Keratinocyte (primary cell): ENCODE measurements around the gene CCNY. TPM values are rescaled to one million over a fixed set of nuclear protein-coding genes. Genes with fewer than 3 reads are reported as not detected.

ENCODE experiments used
- DNase-seq: peaks from one replicate; pipeline ENCODE4 v3.0.0-alpha.2; 2011; ENCODE audit warnings: low read depth, missing footprints, low spot score
- FAIRE-seq: peaks from 2 replicates; lab custom pipeline; 2011; peaks lifted over from hg19 to GRCh38; lab: Jason Lieb, UNC
- H2AFZ ChIP-seq: 2 replicates; pipeline ENCODE4 v1.6.0; 2012; ENCODE audit warnings: low read length, control low read depth, inconsistent platforms; ENCODE audit not compliant: control insufficient read depth
- H3K27ac ChIP-seq: 2 replicates; pipeline ENCODE4 v1.5.1; 2011; ENCODE audit warnings: low read length; ENCODE audit not compliant: control insufficient read depth, insufficient read depth
- H3K27me3 ChIP-seq: 3 replicates; pipeline ENCODE4 v1.6.0; 2011; ENCODE audit warnings: low read length; ENCODE audit not compliant: control insufficient read depth, insufficient read depth; ENCODE audit errors: extremely low read depth
- H3K36me3 ChIP-seq, 2 experiments: 2 replicates in 1 of 2; 3 replicates in 1 of 2; pipeline ENCODE4 v1.5.1; 2011; ENCODE audit warnings: low read length in 2 of 2, mild to moderate bottlenecking in 1 of 2; ENCODE audit not compliant: control insufficient read depth in 2 of 2, insufficient read depth in 2 of 2; ENCODE audit errors: extremely low read depth in 1 of 2
- H3K4me1 ChIP-seq: 3 replicates; pipeline ENCODE4 v1.5.1; 2011; ENCODE audit warnings: low read length; ENCODE audit not compliant: control insufficient read depth, insufficient read depth; ENCODE audit errors: extremely low read depth
- H3K4me2 ChIP-seq: 3 replicates; pipeline ENCODE4 v1.6.0; 2011; ENCODE audit warnings: low read depth, low read length; ENCODE audit not compliant: control insufficient read depth, insufficient read depth; ENCODE audit errors: extremely low read depth
- H3K4me3 ChIP-seq, 3 experiments: fragments of 200-600 bp in 1 of 3; sonication (generic) in 1 of 3; 2 replicates in 2 of 3; 3 replicates in 1 of 3; pipeline ENCODE4 v1.5.1; 2011 to 2016; ENCODE audit warnings: low read length in 3 of 3, mild to moderate bottlenecking in 3 of 3, control low read depth in 2 of 3, inconsistent platforms in 1 of 3, low read depth in 1 of 3, mixed read lengths in 1 of 3, mixed run types in 1 of 3, moderate library complexity in 1 of 3; ENCODE audit not compliant: control insufficient read depth in 2 of 3, insufficient read depth in 2 of 3; ENCODE audit errors: extremely low read depth in 1 of 3
- H3K79me2 ChIP-seq: 2 replicates; pipeline ENCODE4 v1.6.0; 2012; ENCODE audit warnings: low read length; ENCODE audit not compliant: control insufficient read depth, insufficient read depth
- H3K9ac ChIP-seq: 3 replicates; pipeline ENCODE4 v1.6.0; 2011; ENCODE audit warnings: low read length; ENCODE audit not compliant: control insufficient read depth, insufficient read depth; ENCODE audit errors: extremely low read depth
- H3K9me1 ChIP-seq: 3 replicates; pipeline ENCODE4 v1.6.0; 2011; ENCODE audit warnings: low read length; ENCODE audit not compliant: control insufficient read depth, insufficient read depth; ENCODE audit errors: extremely low read depth
- H3K9me3 ChIP-seq: 2 replicates; pipeline ENCODE4 v1.5.1; 2012; ENCODE audit warnings: low read depth, low read length; ENCODE audit not compliant: control insufficient read depth
- H4K20me1 ChIP-seq: 3 replicates; pipeline ENCODE4 v1.6.0; 2011; ENCODE audit warnings: low read length; ENCODE audit not compliant: control insufficient read depth, insufficient read depth; ENCODE audit errors: extremely low read depth
- EZH2 ChIP-seq: IDR thresholded peaks from one replicate; pipeline ENCODE4 v1.6.1; 2012; ENCODE audit warnings: inconsistent platforms, mild to moderate bottlenecking, low read length, moderate library complexity
- dilution Hi-C: fragments of 300-500 bp; cut with MboI; formaldehyde crosslinking; loops from one replicate; pipeline ENCODE4 v1.7.0; 2020; ENCODE audit warnings: low sequenced_read_pairs; ENCODE audit not compliant: extremely low pct_ligation_motif_present
- polyA plus RNA-seq, 5 experiments: library from polyadenylated mRNA; depleted of rRNA in 3 of 5; stranded (reverse) in 3 of 5; stranded (forward) in 1 of 5; unstranded in 1 of 5; fragments of >200 nt; gene quantifications; 1 replicate in 1 of 5; 2 replicates in 3 of 5; 3 replicates in 1 of 5; pipeline versions ENCODE4 v1.2.1 to v1.2.3, GENCODE V29; 2011 to 2012; ENCODE audit warnings: missing spikeins in 2 of 5, low read depth in 1 of 5, low replicate concordance in 1 of 5
- TF ChIP-seq, protein P1 (sequence below), 3 experiments: IDR thresholded peaks in 1 of 3; conservative IDR thresholded peaks in 1 of 3; optimal IDR thresholded peaks in 1 of 3; 2 replicates in 2 of 3; 3 replicates in 1 of 3; pipeline versions ENCODE3 to v1.5.1; 2011; ENCODE audit warnings: low read length in 3 of 3, mild to moderate bottlenecking in 3 of 3, moderate library complexity in 2 of 3, control low read depth in 1 of 3, inconsistent platforms in 1 of 3; ENCODE audit not compliant: insufficient read depth in 2 of 3; ENCODE audit errors: extremely low read depth in 1 of 3

Gene CCNY
- polyA plus RNA-seq, 1 donor (not counting 4 experiments of a cell fraction or from before 2014, with no cell fraction given): 58.9 TPM

DNA sequence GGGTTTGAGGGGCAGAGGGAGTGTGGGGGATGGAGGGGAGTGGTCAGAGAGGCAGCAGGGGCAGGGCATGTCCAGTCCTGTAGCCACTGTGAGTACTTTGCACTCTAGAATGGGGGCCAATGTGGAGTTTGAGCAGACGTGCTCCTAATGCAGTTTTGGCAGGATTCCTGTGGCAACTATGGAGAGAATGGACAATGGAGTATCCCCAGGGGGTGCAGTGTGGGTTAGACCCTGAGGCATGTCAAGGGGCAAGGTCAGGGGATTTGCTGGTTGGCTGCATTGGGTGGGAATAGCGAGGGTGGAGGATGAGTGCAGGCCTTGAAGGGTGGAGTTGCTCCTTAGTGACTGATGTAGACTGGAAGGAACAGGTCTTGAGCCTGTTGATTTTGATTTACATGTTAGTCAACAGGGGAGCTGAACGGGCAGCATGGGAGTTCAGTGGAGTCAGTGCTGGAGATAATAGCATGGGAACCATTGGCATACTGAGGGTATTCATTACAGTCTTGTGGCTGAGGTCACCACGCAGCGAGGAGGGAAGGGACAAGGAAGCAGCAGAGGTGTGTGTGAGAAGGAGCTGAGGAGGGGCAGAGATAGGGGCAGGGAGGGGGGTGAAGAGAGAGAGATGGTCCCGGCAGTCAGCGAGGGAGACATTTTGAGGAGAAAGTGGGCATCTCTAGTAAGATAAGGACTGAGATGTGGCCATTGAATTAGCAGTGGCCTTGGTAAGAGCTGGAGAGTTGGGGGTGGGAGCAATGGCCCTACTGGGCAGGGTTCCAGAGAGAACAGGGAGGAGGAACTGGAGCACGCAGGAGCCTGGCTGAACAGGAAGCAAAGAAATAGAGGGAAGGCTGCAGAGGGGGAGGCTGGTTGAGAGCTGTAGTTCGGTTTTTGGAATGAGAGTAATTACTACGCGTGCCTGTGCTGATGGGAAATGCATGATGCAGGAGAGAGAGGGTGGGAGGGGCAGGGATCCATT lies 112.7 kb downstream of the CCNY start:
- peak overlapping the region; percentile 93 for H3K4me2 ChIP-seq
- peaks cover 67% of the 10 kb centered on the region for H3K79me2 ChIP-seq
- no peaks in the 10 kb centered on the region for H4K20me1 ChIP-seq
- peaks cover 59% of the 10 kb centered on the region for H3K4me1 ChIP-seq
- H3K4me3 ChIP-seq: peak overlapping the region in 1 of 3 experiments; percentile 47
- H3K27ac ChIP-seq: peak overlapping the region; percentile 82
- H3K9ac ChIP-seq: no peak overlapping the region
- TF ChIP-seq, protein P1, sequence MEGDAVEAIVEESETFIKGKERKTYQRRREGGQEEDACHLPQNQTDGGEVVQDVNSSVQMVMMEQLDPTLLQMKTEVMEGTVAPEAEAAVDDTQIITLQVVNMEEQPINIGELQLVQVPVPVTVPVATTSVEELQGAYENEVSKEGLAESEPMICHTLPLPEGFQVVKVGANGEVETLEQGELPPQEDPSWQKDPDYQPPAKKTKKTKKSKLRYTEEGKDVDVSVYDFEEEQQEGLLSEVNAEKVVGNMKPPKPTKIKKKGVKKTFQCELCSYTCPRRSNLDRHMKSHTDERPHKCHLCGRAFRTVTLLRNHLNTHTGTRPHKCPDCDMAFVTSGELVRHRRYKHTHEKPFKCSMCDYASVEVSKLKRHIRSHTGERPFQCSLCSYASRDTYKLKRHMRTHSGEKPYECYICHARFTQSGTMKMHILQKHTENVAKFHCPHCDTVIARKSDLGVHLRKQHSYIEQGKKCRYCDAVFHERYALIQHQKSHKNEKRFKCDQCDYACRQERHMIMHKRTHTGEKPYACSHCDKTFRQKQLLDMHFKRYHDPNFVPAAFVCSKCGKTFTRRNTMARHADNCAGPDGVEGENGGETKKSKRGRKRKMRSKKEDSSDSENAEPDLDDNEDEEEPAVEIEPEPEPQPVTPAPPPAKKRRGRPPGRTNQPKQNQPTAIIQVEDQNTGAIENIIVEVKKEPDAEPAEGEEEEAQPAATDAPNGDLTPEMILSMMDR (optimal IDR thresholded peaks at IDR 0.05 in 1 of 3, IDR thresholded peaks at IDR 0.05 in 1 of 3, conservative IDR thresholded peaks at IDR 0.05 in 1 of 3; ENCODE audit: extremely low read depth in 1 of 3, insufficient read depth in 2 of 3, low read length in 3 of 3): no peak
- no peak for TF ChIP-seq EZH2
- peaks cover 5% of the 10 kb centered on the region for H3K9me3 ChIP-seq
- peaks cover 2% of the 10 kb centered on the region for H3K9me1 ChIP-seq
- no peak overlapping the region for H2AFZ ChIP-seq
- dilution Hi-C loops: no loop called here
- H3K27me3 ChIP-seq: no peaks in the 10 kb centered on the region
- DNase-seq: no peak
- no peak for FAIRE-seq
- no peaks in the 10 kb centered on the region for H3K36me3 ChIP-seq

- FAIRE-seq: no peak
- no peak for DNase-seq
- H2AFZ ChIP-seq: no peak overlapping the region
- H3K4me2 ChIP-seq: no peak overlapping the region
- H3K9me3 ChIP-seq: no peaks in the 10 kb centered on the region
- peaks cover 2% of the 10 kb centered on the region for H3K9me1 ChIP-seq
- no peaks in the 10 kb centered on the region for H3K36me3 ChIP-seq
- dilution Hi-C loops: no loop called here
- peaks cover 64% of the 10 kb centered on the region for H3K4me1 ChIP-seq
- no peak overlapping the region for H3K4me3 ChIP-seq
- peaks cover 5% of the 10 kb centered on the region for H4K20me1 ChIP-seq
- peaks cover 68% of the 10 kb centered on the region for H3K79me2 ChIP-seq
- TF ChIP-seq, protein P1 (optimal IDR thresholded peaks at IDR 0.05 in 1 of 3, IDR thresholded peaks at IDR 0.05 in 1 of 3, conservative IDR thresholded peaks at IDR 0.05 in 1 of 3; ENCODE audit: extremely low read depth in 1 of 3, insufficient read depth in 2 of 3, low read length in 3 of 3): no peak
- TF ChIP-seq EZH2: no peak
- H3K27ac ChIP-seq: no peak overlapping the region
- no peaks in the 10 kb centered on the region for H3K27me3 ChIP-seq
- H3K9ac ChIP-seq: no peak overlapping the region
These were observed 113.6 kb downstream of the CCNY start for GRCh38 chr10:35449944-35450343.
